CD8-positive, alpha-beta memory T cell (primary cell): ENCODE results near the gene PLCZ1. TPM values are rescaled to one million over a fixed set of nuclear protein-coding genes. Genes with fewer than 3 reads are reported as not detected.

Experiments used
- CTCF ChIA-PET: fragments of 350-600 bp; sonication (Branson Sonifier 250); formaldehyde crosslinking; loops from one replicate; lab custom pipeline; 2021; ENCODE audit warnings: antibody characterized with exemption; lab: Charles Lee
- POLR2A ChIA-PET: fragments of 350-600 bp; sonication (Branson Sonifier 250); formaldehyde crosslinking; loops from one replicate; lab custom pipeline; 2021; ENCODE audit warnings: antibody characterized with exemption; lab: Charles Lee
- DNase-seq, 5 donors: peaks; one replicate each; pipeline versions ENCODE4 v3.0.0 to v3.0.0-alpha.2; 2020 to 2022; ENCODE audit warnings: mixed read lengths in 1 of 5
- H3K27ac ChIP-seq: one replicate; pipeline ENCODE4 v1.7.0; 2013; ENCODE audit warnings: low read depth, mild to moderate bottlenecking, low read length, moderate library complexity
- H3K27me3 ChIP-seq: 2 replicates; pipeline ENCODE4 v1.7.0; 2013; ENCODE audit warnings: low read length, mild to moderate bottlenecking; ENCODE audit not compliant: insufficient read depth, poor library complexity, severe bottlenecking
- H3K36me3 ChIP-seq: 2 replicates; pipeline ENCODE4 v1.7.0; 2013; ENCODE audit warnings: mild to moderate bottlenecking, low read length, moderate library complexity; ENCODE audit not compliant: insufficient read depth
- H3K4me1 ChIP-seq: 2 replicates; pipeline ENCODE4 v1.7.0; 2013; ENCODE audit warnings: mild to moderate bottlenecking, low read length, moderate library complexity; ENCODE audit not compliant: insufficient read depth
- H3K4me3 ChIP-seq: 2 replicates; pipeline ENCODE4 v1.7.0; 2013; ENCODE audit warnings: mild to moderate bottlenecking, low read length
- H3K9me3 ChIP-seq: 2 replicates; pipeline ENCODE4 v1.7.0; 2013; ENCODE audit warnings: mild to moderate bottlenecking, low read length
- H3K27ac Mint-ChIP-seq, 8 donors: one replicate each; pipeline ENCODE4 v1.8.0; 2020 to 2021; ENCODE audit warnings: mixed read lengths in 8 of 8, mild to moderate bottlenecking in 6 of 8, inconsistent platforms in 3 of 8, moderate library complexity in 3 of 8
- H3K27me3 Mint-ChIP-seq, 2 donors: one replicate each; pipeline ENCODE4 v1.8.0; 2020 to 2021; ENCODE audit warnings: mixed read lengths in 2 of 2, mild to moderate bottlenecking in 1 of 2, moderate library complexity in 1 of 2
- H3K36me3 Mint-ChIP-seq, 3 donors: one replicate each; pipeline ENCODE4 v1.8.0; 2020 to 2021; ENCODE audit warnings: mixed read lengths in 3 of 3, inconsistent platforms in 1 of 3, mild to moderate bottlenecking in 1 of 3
- H3K4me1 Mint-ChIP-seq, 3 donors: one replicate each; pipeline ENCODE4 v1.8.0; 2020 to 2021; ENCODE audit warnings: mixed read lengths in 3 of 3, inconsistent platforms in 1 of 3, mild to moderate bottlenecking in 1 of 3
- H3K4me3 Mint-ChIP-seq, 7 donors: one replicate each; pipeline ENCODE4 v1.8.0; 2020 to 2021; ENCODE audit warnings: mixed read lengths in 7 of 7, mild to moderate bottlenecking in 6 of 7, moderate library complexity in 4 of 7, inconsistent platforms in 2 of 7
- H3K9me3 Mint-ChIP-seq, 5 donors: one replicate each; pipeline ENCODE4 v1.8.0; 2020 to 2022; ENCODE audit warnings: mixed read lengths in 5 of 5, mild to moderate bottlenecking in 3 of 5, moderate library complexity in 2 of 5, inconsistent platforms in 1 of 5
- polyA plus RNA-seq: library from polyadenylated mRNA; unstranded; fragments of 300-500 nt; fragmentation: Illumina TruSeq; gene quantifications from one replicate; pipeline ENCODE4 v1.2.3, GENCODE V29; 2021
- total RNA-seq, 2 experiments: library from RNA; stranded (reverse); gene quantifications; one replicate each; pipeline ENCODE4 v1.2.3, GENCODE V29; 2021

Gene PLCZ1
- total and polyA plus RNA-seq, 3 experiments from 2014 or later: not detected

- Mint-ChIP-seq H3K27me3 (no peaks in the 10 kb centered on the region), H3K36me3 (no peaks in the 10 kb centered on the region)
Measured at GRCh38 chr12:18720690-18721089, 17.1 kb downstream of the PLCZ1 start.

GRCh38 chr12:18719922-18720510 lies 17.8 kb downstream of the PLCZ1 start:
- Histone ChIP-seq H3K36me3 (no peaks in the 10 kb centered on the region), H3K4me3 (no peak overlapping the region), H3K27me3 (no peaks in the 10 kb centered on the region), H3K4me1 (no peaks in the 10 kb centered on the region), H3K27ac (no peak overlapping the region), H3K9me3 (no peaks in the 10 kb centered on the region)
- no peak for DNase-seq
- no peaks in the 10 kb centered on the region for H3K4me1 Mint-ChIP-seq
- no peaks in the 10 kb centered on the region for H3K27me3 Mint-ChIP-seq
- H3K4me3 Mint-ChIP-seq: no peak overlapping the region
- CTCF ChIA-PET: no interaction called here
- peaks cover 0 to 5% (median 0%) of the 10 kb centered on the region in 5 donors for H3K9me3 Mint-ChIP-seq
- no peaks in the 10 kb centered on the region for H3K36me3 Mint-ChIP-seq
- no peak overlapping the region for H3K27ac Mint-ChIP-seq
- POLR2A ChIA-PET: no interaction called here

More at GRCh38 chr12:18720690-18721089, 17.1 kb downstream of the PLCZ1 start:
- no peak overlapping the region for H3K27ac ChIP-seq
- H3K9me3 ChIP-seq: no peaks in the 10 kb centered on the region
- CTCF ChIA-PET: no interaction called here
- no peak for DNase-seq
- H3K27me3 ChIP-seq: no peaks in the 10 kb centered on the region
- Mint-ChIP-seq H3K4me3 (no peak overlapping the region), H3K9me3 (peaks cover 0 to 5% (median 0%) of the 10 kb centered on the region in 5 donors), H3K4me1 (no peaks in the 10 kb centered on the region), H3K27ac (no peak overlapping the region)
- POLR2A ChIA-PET: no interaction called here
- H3K4me3 ChIP-seq: no peak overlapping the region
- no peaks in the 10 kb centered on the region for H3K4me1 ChIP-seq
- H3K36me3 ChIP-seq: no peaks in the 10 kb centered on the region

GRCh38 chr12:18718462-18718861 lies 19.4 kb downstream of the PLCZ1 start:
- no peaks in the 10 kb centered on the region for H3K36me3 ChIP-seq
- H3K9me3 Mint-ChIP-seq: peaks cover 0 to 3% (median 0%) of the 10 kb centered on the region in 5 donors
- no peak overlapping the region for H3K27ac ChIP-seq
- H3K27me3 ChIP-seq: no peaks in the 10 kb centered on the region
- no peaks in the 10 kb centered on the region for H3K4me1 Mint-ChIP-seq
- H3K9me3 ChIP-seq: no peaks in the 10 kb centered on the region
- no peaks in the 10 kb centered on the region for H3K4me1 ChIP-seq
- H3K4me3 Mint-ChIP-seq: no peak overlapping the region
- POLR2A ChIA-PET: no interaction called here
- no peak for DNase-seq
- no peak overlapping the region for H3K4me3 ChIP-seq
- CTCF ChIA-PET: no interaction called here
- H3K27me3 Mint-ChIP-seq: no peaks in the 10 kb centered on the region
- H3K36me3 Mint-ChIP-seq: no peaks in the 10 kb centered on the region
- H3K27ac Mint-ChIP-seq: no peak overlapping the region

- POLR2A ChIA-PET: no interaction called here
- Mint-ChIP-seq H3K4me1 (no peaks in the 10 kb centered on the region), H3K27me3 (no peaks in the 10 kb centered on the region), H3K27ac (no peak overlapping the region), H3K9me3 (peaks cover 0 to 3% (median 0%) of the 10 kb centered on the region in 5 donors), H3K4me3 (no peak overlapping the region), H3K36me3 (no peaks in the 10 kb centered on the region)
- DNase-seq: no peak
- no peaks in the 10 kb centered on the region for H3K27me3 ChIP-seq
- H3K36me3 ChIP-seq: no peaks in the 10 kb centered on the region
- H3K4me1 ChIP-seq: no peaks in the 10 kb centered on the region
- no peak overlapping the region for H3K27ac ChIP-seq
- CTCF ChIA-PET: no interaction called here
- H3K9me3 ChIP-seq: no peaks in the 10 kb centered on the region
- H3K4me3 ChIP-seq: no peak overlapping the region
Measured at GRCh38 chr12:18716236-18716635, 21.6 kb downstream of the PLCZ1 start.

- POLR2A ChIA-PET: no interaction called here
- Mint-ChIP-seq H3K27ac (no peak overlapping the region), H3K27me3 (peaks cover 0 to 2% of the 10 kb centered on the region in 2 donors), H3K4me1 (no peaks in the 10 kb centered on the region), H3K9me3 (peaks cover 6 to 15% (median 7%) of the 10 kb centered on the region in 5 donors), H3K36me3 (no peaks in the 10 kb centered on the region), H3K4me3 (no peak overlapping the region)
- Histone ChIP-seq H3K36me3 (no peaks in the 10 kb centered on the region), H3K27ac (no peak overlapping the region), H3K4me1 (no peaks in the 10 kb centered on the region), H3K27me3 (no peaks in the 10 kb centered on the region), H3K4me3 (no peak overlapping the region), H3K9me3 (no peaks in the 10 kb centered on the region)
- CTCF ChIA-PET: no interaction called here
- no peak for DNase-seq
Measured at GRCh38 chr12:18706798-18707197, 31.0 kb downstream of the PLCZ1 start.

GRCh38 chr12:18703911-18704310 lies 33.9 kb downstream of the PLCZ1 start:
- peaks cover 0 to 2% of the 10 kb centered on the region in 2 donors for H3K27me3 Mint-ChIP-seq
- H3K9me3 Mint-ChIP-seq: peaks cover 6 to 16% (median 7%) of the 10 kb centered on the region in 5 donors
- no peaks in the 10 kb centered on the region for H3K4me1 Mint-ChIP-seq
- H3K36me3 Mint-ChIP-seq: no peaks in the 10 kb centered on the region
- H3K4me1 ChIP-seq: no peaks in the 10 kb centered on the region
- no peak overlapping the region for H3K27ac Mint-ChIP-seq
- no peak overlapping the region for H3K4me3 Mint-ChIP-seq
- ChIA-PET POLR2A (no interaction called here), CTCF (no interaction called here)
- no peak overlapping the region for H3K4me3 ChIP-seq
- no peaks in the 10 kb centered on the region for H3K9me3 ChIP-seq
- no peaks in the 10 kb centered on the region for H3K27me3 ChIP-seq
- DNase-seq: no peak
- no peaks in the 10 kb centered on the region for H3K36me3 ChIP-seq
- no peak overlapping the region for H3K27ac ChIP-seq

GRCh38 chr12:18703321-18703720 lies 34.5 kb downstream of the PLCZ1 start:
- H3K4me1 Mint-ChIP-seq: no peaks in the 10 kb centered on the region
- Histone ChIP-seq H3K27me3 (no peaks in the 10 kb centered on the region), H3K27ac (no peak overlapping the region), H3K4me1 (no peaks in the 10 kb centered on the region), H3K36me3 (no peaks in the 10 kb centered on the region), H3K9me3 (no peaks in the 10 kb centered on the region), H3K4me3 (no peak overlapping the region)
- CTCF ChIA-PET: no interaction called here
- no peak for DNase-seq
- no peak overlapping the region for H3K4me3 Mint-ChIP-seq
- H3K9me3 Mint-ChIP-seq: peaks cover 6 to 18% (median 6%) of the 10 kb centered on the region in 5 donors
- peaks cover 0 to 2% of the 10 kb centered on the region in 2 donors for H3K27me3 Mint-ChIP-seq
- no peaks in the 10 kb centered on the region for H3K36me3 Mint-ChIP-seq
- H3K27ac Mint-ChIP-seq: no peak overlapping the region
- POLR2A ChIA-PET: no interaction called here

GRCh38 chr12:18700271-18700670 lies 37.5 kb downstream of the PLCZ1 start:
- CTCF ChIA-PET: interaction anchor here (0.5 kb wide), 1 partner anchor 889 kb away, joined by 3 read pairs; no protein-coding TSS in a partner anchor
- no peaks in the 10 kb centered on the region for H3K36me3 Mint-ChIP-seq
- H3K27me3 Mint-ChIP-seq: peaks cover 0 to 2% of the 10 kb centered on the region in 2 donors
- Histone ChIP-seq H3K36me3 (no peaks in the 10 kb centered on the region), H3K4me1 (no peaks in the 10 kb centered on the region), H3K4me3 (no peak overlapping the region), H3K9me3 (no peaks in the 10 kb centered on the region), H3K27me3 (no peaks in the 10 kb centered on the region), H3K27ac (no peak overlapping the region)
- POLR2A ChIA-PET: no interaction called here
- no peaks in the 10 kb centered on the region for H3K4me1 Mint-ChIP-seq
- H3K27ac Mint-ChIP-seq: no peak overlapping the region
- peaks cover 3 to 13% (median 6%) of the 10 kb centered on the region in 5 donors for H3K9me3 Mint-ChIP-seq
- no peak for DNase-seq
- no peak overlapping the region for H3K4me3 Mint-ChIP-seq
